ENCODE results near the gene TMEM62.
"Not testable (repeated sequence)": the region's sequence is repeated elsewhere in the genome, so short reads cannot be mapped to it uniquely, and the experiment has no call there.

The TMEM62 gene

GRCh38 chr15:43184407-43185124 lies 51.2 kb downstream of the TMEM62 start:
- DNase-seq = no peak

DNA sequence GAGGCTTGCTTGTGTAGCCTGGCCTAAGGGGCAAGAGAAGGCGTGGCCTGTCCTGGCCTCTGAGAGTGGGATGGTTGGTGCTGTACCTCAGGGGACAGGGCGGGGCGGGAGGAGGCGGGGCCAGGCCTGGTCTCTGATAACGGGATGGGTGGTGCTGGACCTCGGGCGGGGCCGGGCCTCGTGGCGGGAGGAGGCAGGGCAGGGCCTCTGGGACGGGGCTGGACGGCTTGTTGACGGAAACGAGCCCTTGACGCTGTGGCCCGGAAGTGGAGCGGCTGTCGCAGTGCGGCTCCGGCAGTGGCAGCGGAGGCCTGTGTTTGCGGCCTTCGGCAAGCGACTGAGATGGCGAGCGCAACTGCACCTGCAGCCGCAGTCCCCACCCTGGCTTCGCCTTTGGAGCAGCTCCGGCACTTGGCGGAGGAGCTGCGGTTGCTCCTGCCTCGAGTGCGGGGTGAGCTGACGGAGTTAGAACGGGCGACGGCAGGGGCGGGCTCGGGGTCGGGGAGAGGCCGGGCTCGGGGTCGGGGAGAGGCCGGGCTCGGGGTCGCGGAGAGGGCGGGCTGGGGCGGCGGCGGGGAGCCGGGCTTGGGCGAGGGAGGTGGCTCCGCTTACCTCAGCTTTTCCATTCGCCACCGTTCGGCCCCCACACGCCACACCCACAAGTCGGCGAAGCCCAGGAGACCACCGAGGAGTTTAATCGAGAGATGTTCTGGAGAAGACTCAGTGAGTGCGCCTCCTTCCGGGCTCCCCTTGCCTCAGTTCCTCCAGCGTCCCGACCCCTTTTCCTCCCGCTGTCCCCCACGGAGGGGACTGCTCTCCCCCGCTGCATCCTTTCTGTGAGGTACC lies 52.0 kb downstream of the TMEM62 start, which contains the start of gene CCNDBP1:
CCNDBP1 (plus strand) TSS at position 247 of the 846 bp plus-strand sequence; CDS start at position 343, 96 bp downstream.
- peak; percentile 52 to 74 for DNase-seq

- DNase-seq = no peak
Measured at GRCh38 chr15:43186003-43186353, 52.6 kb downstream of the TMEM62 start.

- DNase-seq = peak in 1 of 2 experiments; percentile 1
Measured at GRCh38 chr15:43187544-43188155, 54.3 kb downstream of the TMEM62 start.

DNA sequence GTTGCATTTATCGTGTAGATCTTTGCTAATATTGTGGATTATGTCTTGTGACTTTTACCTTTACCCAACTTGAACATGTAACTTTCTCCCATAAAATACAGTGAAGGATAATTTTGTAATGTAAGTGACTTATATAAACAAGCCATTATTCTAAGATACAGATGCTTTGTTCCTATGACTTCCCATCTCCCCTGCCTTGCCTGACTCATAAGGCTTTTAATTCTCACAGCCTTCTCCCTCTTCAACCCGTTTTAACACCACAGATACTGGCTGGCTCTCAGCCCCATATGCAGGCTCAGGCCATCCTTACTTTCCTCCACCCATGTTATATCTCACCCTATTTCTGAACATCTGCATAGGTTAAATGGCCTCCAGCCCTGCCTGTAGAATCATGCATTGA lies 55.9 kb downstream of the TMEM62 start:
- no peak for DNase-seq

- DNase-seq = no peak
Measured at GRCh38 chr15:43190178-43190577, 56.8 kb downstream of the TMEM62 start.

DNA sequence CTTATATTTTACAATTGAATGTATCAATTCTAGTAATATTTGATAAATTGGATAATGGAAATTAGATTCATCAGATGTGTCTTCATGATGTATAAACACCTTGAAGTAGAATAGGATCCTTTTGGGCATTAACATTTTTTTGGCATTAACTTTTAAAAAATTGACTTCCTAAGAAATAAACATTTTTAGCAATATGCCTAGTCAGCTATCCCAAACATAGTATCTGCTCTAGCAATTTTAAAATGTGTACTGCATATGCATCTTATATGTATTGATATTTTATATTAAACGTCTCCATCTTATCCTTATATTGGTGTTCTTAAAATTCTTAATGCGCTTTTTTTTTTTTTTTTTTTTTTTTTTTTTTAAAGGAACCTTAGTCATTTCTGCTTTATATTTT lies 60.3 kb downstream of the TMEM62 start:
- no peak for DNase-seq

- DNase-seq = no peak
Measured at GRCh38 chr15:43194795-43195194, 61.4 kb downstream of the TMEM62 start.

GRCh38 chr15:43196760-43197548 lies 63.6 kb downstream of the TMEM62 start:
- no peak for DNase-seq

DNA sequence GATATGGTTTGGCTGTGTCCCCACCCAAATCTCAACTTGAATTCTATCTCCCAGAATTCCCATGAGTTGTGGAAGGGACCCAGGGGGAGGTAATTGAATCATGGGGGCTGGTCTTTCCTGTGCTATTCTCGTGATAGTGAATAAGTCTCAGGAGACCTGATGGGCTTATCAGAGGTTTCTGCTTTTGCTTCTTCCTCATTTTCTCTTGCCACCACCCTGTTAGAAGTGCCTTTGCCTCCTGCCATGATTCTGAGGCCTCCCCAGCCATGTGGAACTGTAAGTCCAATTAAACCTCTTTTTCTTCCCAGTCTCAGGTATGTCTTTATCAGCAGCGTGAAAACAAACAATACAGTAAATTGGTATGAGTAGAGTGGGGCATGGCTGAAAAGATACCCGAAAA lies 64.4 kb downstream of the TMEM62 start:
- DNase-seq = not testable (repeated sequence)

GRCh38 chr15:43198556-43198955 lies 65.2 kb downstream of the TMEM62 start:
- DNase-seq = not testable (repeated sequence)

- no peak for DNase-seq
Measured at GRCh38 chr15:43198992-43199391, 65.6 kb downstream of the TMEM62 start.

DNA sequence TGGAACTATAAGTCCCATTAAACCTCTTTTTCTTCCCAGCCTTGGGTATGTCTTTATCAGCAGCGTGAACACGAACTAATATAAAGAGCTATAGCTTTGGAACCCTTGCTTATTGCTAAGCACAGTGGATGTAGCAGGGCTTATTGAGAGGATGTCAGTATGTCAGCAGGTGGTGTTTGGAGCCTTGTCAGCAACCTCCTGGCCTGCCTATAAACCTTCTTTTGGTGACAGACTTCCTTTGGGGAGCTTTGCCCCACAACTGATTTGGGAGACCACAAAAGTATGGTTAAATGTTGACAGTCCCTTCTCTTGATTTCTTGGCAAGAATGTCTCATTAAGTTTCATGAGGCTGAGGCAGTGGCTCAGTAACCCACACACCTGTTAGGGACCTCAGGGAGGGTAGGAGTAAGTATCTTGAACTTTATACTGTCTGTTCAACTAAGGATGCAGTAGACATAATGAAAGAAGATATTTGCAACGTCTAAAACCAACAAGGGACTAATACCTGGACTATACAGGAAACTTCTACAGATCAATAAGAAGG lies 66.6 kb downstream of the TMEM62 start:
- DNase-seq = no peak

- DNase-seq = peak in 1 of 2 experiments; percentile 20
Measured at GRCh38 chr15:43204016-43204901, 70.9 kb downstream of the TMEM62 start.

DNA sequence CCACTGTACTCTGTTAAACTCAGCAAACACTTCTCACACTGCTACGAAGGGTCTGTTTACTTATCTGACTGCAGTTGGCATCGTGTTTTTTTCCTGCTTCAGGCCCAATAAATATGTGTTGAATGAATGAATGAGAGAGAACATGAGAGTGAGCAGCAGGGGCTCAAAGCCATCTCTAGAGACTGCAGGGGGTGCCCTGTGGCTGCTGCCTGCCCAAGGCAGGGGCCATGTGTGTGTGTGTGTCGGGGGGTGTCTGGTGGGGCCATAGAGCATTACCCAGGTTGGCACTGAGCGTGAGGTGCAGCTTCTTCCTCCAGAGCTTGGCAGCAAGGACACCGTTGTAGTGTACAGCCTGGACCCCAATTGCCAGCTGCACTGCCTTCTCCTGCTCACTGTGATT lies 72.7 kb downstream of the TMEM62 start:
- DNase-seq = no peak

DNA sequence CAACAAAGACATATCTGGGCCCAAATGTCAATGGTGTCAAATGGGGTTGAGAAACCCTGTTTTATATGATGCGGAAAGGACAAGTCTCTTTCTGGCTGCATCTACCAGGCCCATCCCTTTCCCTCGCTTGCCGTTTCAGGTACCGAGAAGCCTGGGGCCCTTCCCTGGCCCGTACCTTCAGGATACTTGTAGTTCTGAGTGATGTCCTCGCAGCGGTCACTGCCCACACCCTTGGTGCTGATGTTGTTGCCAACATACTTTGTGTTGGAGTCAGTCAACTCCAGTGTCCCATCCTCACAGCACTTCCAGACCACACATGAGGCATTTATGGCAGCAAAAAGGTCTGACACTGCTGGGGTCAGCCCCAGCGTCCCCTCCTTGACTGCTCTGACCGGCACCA lies 73.6 kb downstream of the TMEM62 start:
- DNase-seq = no peak

GRCh38 chr15:43208052-43209002 lies 74.9 kb downstream of the TMEM62 start:
- no peak for DNase-seq

GRCh38 chr15:43209059-43209824 lies 75.9 kb downstream of the TMEM62 start:
- no peak for DNase-seq

DNA sequence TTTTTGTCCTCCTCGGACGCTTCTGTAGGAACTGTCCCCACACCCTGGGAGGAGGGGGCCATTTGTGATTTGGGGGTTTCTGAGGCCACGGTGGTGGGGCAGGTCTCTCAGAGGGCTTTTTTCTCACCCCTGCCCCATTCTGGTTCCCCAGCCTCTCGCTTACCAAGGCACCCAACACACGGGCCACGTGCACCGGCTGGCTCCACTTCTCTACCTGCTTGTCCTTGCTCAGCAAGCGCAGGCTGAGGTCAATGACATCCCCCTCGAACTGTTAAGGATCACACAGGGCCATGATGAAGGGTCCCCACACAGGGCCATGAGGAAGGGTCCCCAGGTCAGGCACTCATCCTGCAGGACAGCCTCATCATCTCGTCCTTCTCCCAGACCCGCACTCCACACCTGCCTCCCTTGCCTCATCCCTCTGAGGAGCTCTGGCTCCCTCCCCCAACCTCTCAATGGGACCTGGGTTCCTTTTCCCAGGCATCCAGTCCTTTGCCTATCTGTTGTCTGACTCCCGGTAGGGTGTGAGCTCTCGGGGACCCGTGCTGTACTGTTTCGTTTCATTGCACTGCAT lies 76.9 kb downstream of the TMEM62 start:
- no peak for DNase-seq
